OCI-LY1 (cell line): ENCODE results near the gene CDC73.

Experiments
- CTCF ChIP-seq: fragments of 200-600 bp; sonication (generic), shearing (Covaris generic); IDR thresholded peaks from 2 replicates; pipeline ENCODE4 v1.5.1; 2017; ENCODE audit warnings: mild to moderate bottlenecking, antibody characterized with exemption, low read length, moderate library complexity, mixed read lengths
- EZH2 ChIP-seq: fragments of 200-600 bp; sonication (generic), shearing (Covaris generic); IDR thresholded peaks from 2 replicates; pipeline ENCODE4 v1.8.0; 2017; ENCODE audit warnings: borderline replicate concordance, mixed run types, mild to moderate bottlenecking, antibody characterized with exemption, low read length, moderate library complexity, mixed read lengths

- TF ChIP-seq CTCF (no peak), EZH2 (no peak)
Observed at GRCh38 chr1:193210996-193211395, 89.2 kb downstream of the CDC73 start.
